H1 (cell line): ENCODE results near the gene VWF. TPM values are rescaled to one million over a fixed set of nuclear protein-coding genes. Genes with fewer than 3 reads are reported as not detected.
A peak's percentile ranks its signal among the peaks of the same experiment; 100 is the strongest.

Source experiments
- CTCF ChIA-PET: fragments of 300-600 bp; sonication (Branson Sonifier 250); formaldehyde crosslinking; loops from one replicate; lab custom pipeline; 2021; ENCODE audit not compliant: partially characterized antibody; lab: Charles Lee
- POLR2A ChIA-PET: fragments of 300-600 bp; sonication (Branson Sonifier 250); formaldehyde crosslinking; loops from one replicate; lab custom pipeline; 2021; ENCODE audit warnings: inconsistent platforms; ENCODE audit not compliant: partially characterized antibody; lab: Charles Lee
- DNase-seq, 2 experiments: peaks; one replicate each; pipeline versions ENCODE4 v3.0.0 to v3.0.0-alpha.2; 2010 to 2022; ENCODE audit warnings: low spot score in 2 of 2, low read depth in 1 of 2, mixed read lengths in 1 of 2
- FAIRE-seq: peaks from 2 replicates; lab custom pipeline; 2011; peaks lifted over from hg19 to GRCh38; lab: Jason Lieb, UNC
- H2AFZ ChIP-seq: 2 replicates; pipeline ENCODE4 v1.8.1; 2012; ENCODE audit warnings: low read length, inconsistent platforms
- H2AK5ac ChIP-seq: 2 replicates; pipeline ENCODE4 v1.6.1; 2013; ENCODE audit warnings: low read depth, low read length
- H2BK120ac ChIP-seq: replicated peaks from 2 replicates; pipeline ENCODE3; 2013; ENCODE audit warnings: low read depth, low read length, inconsistent platforms
- H2BK12ac ChIP-seq: 2 replicates; pipeline ENCODE4 v1.6.1; 2013; ENCODE audit warnings: low read depth, low read length
- H2BK15ac ChIP-seq: 2 replicates; pipeline ENCODE4 v1.6.1; 2013; ENCODE audit warnings: low read length
- H2BK20ac ChIP-seq: 2 replicates; pipeline ENCODE4 v1.6.1; 2013; ENCODE audit warnings: low read length
- H2BK5ac ChIP-seq: 2 replicates; pipeline ENCODE4 v1.6.1; 2013; ENCODE audit warnings: low read depth, low read length
- H3K14ac ChIP-seq: 2 replicates; pipeline ENCODE4 v1.6.1; 2013; ENCODE audit warnings: inconsistent platforms; ENCODE audit not compliant: insufficient read length
- H3K18ac ChIP-seq: 2 replicates; pipeline ENCODE4 v1.6.1; 2013; ENCODE audit warnings: low read length; ENCODE audit errors: extremely low read depth
- H3K23ac ChIP-seq: 2 replicates; pipeline ENCODE4 v1.6.1; 2013; ENCODE audit warnings: inconsistent platforms; ENCODE audit not compliant: insufficient read length
- H3K23me2 ChIP-seq: 2 replicates; pipeline ENCODE4 v1.6.1; 2013; ENCODE audit warnings: low read depth, low read length
- H3K27ac ChIP-seq: 2 replicates; pipeline ENCODE4 v1.6.1; 2011; ENCODE audit warnings: low read depth, low read length, inconsistent platforms
- H3K27me3 ChIP-seq, 4 experiments: replicated peaks in 1 of 4; 1 replicate in 1 of 4; 2 replicates in 3 of 4; pipeline versions ENCODE4 v1.6.1 to v1.8.1; 2011 to 2013; ENCODE audit warnings: low read length in 3 of 4, mild to moderate bottlenecking in 3 of 4, inconsistent platforms in 2 of 4, mixed read lengths in 2 of 4, moderate library complexity in 1 of 4; ENCODE audit not compliant: control insufficient read depth in 3 of 4, insufficient read depth in 3 of 4; ENCODE audit errors: extremely low read depth in 1 of 4
- H3K36me3 ChIP-seq, 4 experiments: 2 replicates each; pipeline versions ENCODE4 v1.6.1 to v1.8.1; 2011 to 2013; ENCODE audit warnings: mild to moderate bottlenecking in 4 of 4, low read length in 3 of 4, moderate library complexity in 2 of 4, control low read depth in 1 of 4, inconsistent platforms in 1 of 4; ENCODE audit not compliant: insufficient read depth in 4 of 4, control insufficient read depth in 2 of 4
- H3K4ac ChIP-seq: replicated peaks from 2 replicates; pipeline ENCODE3; 2013; ENCODE audit warnings: low read length, low read depth, mixed read lengths, inconsistent platforms; ENCODE audit not compliant: insufficient read length
- H3K4me1 ChIP-seq, 4 experiments: replicated peaks in 1 of 4; 1 replicate in 1 of 4; 2 replicates in 3 of 4; pipeline versions ENCODE4 v1.6.1 to v1.8.1; 2011 to 2013; ENCODE audit warnings: low read length in 3 of 4, inconsistent platforms in 2 of 4, mixed read lengths in 1 of 4; ENCODE audit not compliant: insufficient read depth in 4 of 4, control insufficient read depth in 3 of 4
- H3K4me2 ChIP-seq, 2 experiments: 2 replicates each; pipeline versions ENCODE4 v1.6.1 to v1.8.1; 2011 to 2013; ENCODE audit warnings: low read depth in 2 of 2, low read length in 2 of 2, control low read depth in 1 of 2, inconsistent platforms in 1 of 2, mild to moderate bottlenecking in 1 of 2; ENCODE audit not compliant: insufficient read depth in 1 of 2
- H3K4me3 ChIP-seq, 4 experiments: fragments of 200-600, 300-600 bp in 1 of 4; sonication (generic), shearing (Covaris generic), sonication (Bioruptor Twin) in 1 of 4; 2 replicates each; pipeline versions ENCODE4 v1.5.1 to v1.8.1; 2011 to 2016; ENCODE audit warnings: low read length in 4 of 4, low read depth in 3 of 4, control low read depth in 2 of 4, inconsistent platforms in 2 of 4, mild to moderate bottlenecking in 2 of 4, mixed read lengths in 1 of 4, moderate library complexity in 1 of 4; ENCODE audit not compliant: insufficient read depth in 2 of 4; ENCODE audit errors: extremely low read depth in 1 of 4
- H3K56ac ChIP-seq: replicated peaks from 2 replicates; pipeline ENCODE3; 2013; ENCODE audit warnings: low read depth, mild to moderate bottlenecking, mixed read lengths, low read length, inconsistent platforms; ENCODE audit not compliant: insufficient read length
- H3K79me1 ChIP-seq: 2 replicates; pipeline ENCODE4 v1.6.1; 2013; ENCODE audit warnings: low read depth, low read length, control low read depth
- H3K79me2 ChIP-seq, 2 experiments: 2 replicates each; pipeline versions ENCODE4 v1.6.1 to v1.8.1; 2012 to 2013; ENCODE audit warnings: low read length in 2 of 2, mild to moderate bottlenecking in 2 of 2, inconsistent platforms in 1 of 2; ENCODE audit not compliant: insufficient read depth in 2 of 2, control insufficient read depth in 1 of 2
- H3K9ac ChIP-seq, 4 experiments: replicated peaks in 1 of 4; 1 replicate in 1 of 4; 2 replicates in 3 of 4; pipeline versions ENCODE4 v1.6.1 to v1.8.1; 2011 to 2013; ENCODE audit warnings: low read depth in 3 of 4, low read length in 3 of 4, control low read depth in 2 of 4, mild to moderate bottlenecking in 2 of 4, moderate library complexity in 2 of 4, inconsistent platforms in 1 of 4; ENCODE audit errors: extremely low read depth in 1 of 4
- H3K9me3 ChIP-seq, 2 experiments: 2 replicates each; pipeline versions ENCODE4 v1.6.1 to v1.8.1; 2012 to 2013; ENCODE audit warnings: mild to moderate bottlenecking in 2 of 2, moderate library complexity in 2 of 2, control low read depth in 1 of 2, inconsistent platforms in 1 of 2, low read depth in 1 of 2, low read length in 1 of 2, mixed read lengths in 1 of 2; ENCODE audit not compliant: insufficient read depth in 2 of 2
- H4K20me1 ChIP-seq, 2 experiments: replicated peaks in 1 of 2; 2 replicates each; pipeline versions ENCODE3 to v1.8.1; 2011 to 2013; ENCODE audit warnings: inconsistent platforms in 2 of 2, low read length in 2 of 2, mild to moderate bottlenecking in 1 of 2; ENCODE audit not compliant: insufficient read depth in 2 of 2, control insufficient read depth in 1 of 2
- H4K5ac ChIP-seq: 2 replicates; pipeline ENCODE4 v1.6.1; 2013; ENCODE audit warnings: low read length, low read depth, mixed read lengths, inconsistent platforms; ENCODE audit not compliant: insufficient read length
- H4K8ac ChIP-seq: 2 replicates; pipeline ENCODE4 v1.8.0; 2013; ENCODE audit warnings: mild to moderate bottlenecking, moderate library complexity, low read length, inconsistent platforms; ENCODE audit not compliant: insufficient read depth; ENCODE audit errors: extremely low read depth
- H4K91ac ChIP-seq: replicated peaks from 2 replicates; pipeline ENCODE3; 2013; ENCODE audit warnings: low read length, mixed read lengths, inconsistent platforms; ENCODE audit not compliant: insufficient read length
- ASH2L ChIP-seq: fragments of 200-600, 300-600 bp; sonication (generic); IDR thresholded peaks from one replicate; pipeline ENCODE4 v1.7.1; 2017; ENCODE audit warnings: low read length
- BRCA1 ChIP-seq: IDR thresholded peaks from 2 replicates; pipeline ENCODE4 v1.6.1; 2012; ENCODE audit warnings: low read depth, low read length, improper control_type of control experiment
- CTBP2 ChIP-seq: IDR thresholded peaks from 2 replicates; pipeline ENCODE4 v1.7.0; 2011; ENCODE audit warnings: borderline replicate concordance, mild to moderate bottlenecking, moderate library complexity, mixed read lengths, low read length; ENCODE audit not compliant: insufficient read depth, insufficient read length
- FOSL1 ChIP-seq: IDR thresholded peaks from 2 replicates; pipeline ENCODE4 v1.6.1; 2011; ENCODE audit warnings: mild to moderate bottlenecking, low read depth, low read length, moderate library complexity; ENCODE audit not compliant: insufficient read depth
- KDM1A ChIP-seq: fragments of 200-600, 300-600 bp; sonication (generic); IDR thresholded peaks from 2 replicates; pipeline ENCODE4 v1.7.1; 2016; ENCODE audit warnings: mild to moderate bottlenecking, low read length, borderline replicate concordance
- KDM4A ChIP-seq: IDR thresholded peaks from one replicate; pipeline ENCODE4 v1.7.1; 2012; ENCODE audit warnings: low read depth, mild to moderate bottlenecking, moderate library complexity, low read length, inconsistent platforms; ENCODE audit not compliant: severe bottlenecking
- PHF8 ChIP-seq: fragments of 200-600 bp; sonication (generic); conservative IDR thresholded peaks from 2 replicates; pipeline ENCODE4 v1.7.1; 2012; ENCODE audit warnings: low read depth, mild to moderate bottlenecking, inconsistent platforms, low read length, moderate library complexity
- SAP30 ChIP-seq: fragments of 300-600 bp; sonication (generic); IDR thresholded peaks from 2 replicates; pipeline ENCODE4 v1.7.1; 2012; ENCODE audit warnings: low read length, moderate library complexity, mild to moderate bottlenecking, inconsistent platforms; ENCODE audit not compliant: insufficient read depth, insufficient replicate concordance
- TBP ChIP-seq: IDR thresholded peaks from 2 replicates; pipeline ENCODE4 v1.6.1; 2011; ENCODE audit warnings: low read depth, low read length, improper control_type of control experiment
- USF2 ChIP-seq: IDR thresholded peaks from 2 replicates; pipeline ENCODE4 v1.6.1; 2011; ENCODE audit warnings: low read length, improper control_type of control experiment
- ZNF274 ChIP-seq: IDR thresholded peaks from 2 replicates; pipeline ENCODE4 v1.7.0; 2012; ENCODE audit warnings: low read length, borderline replicate concordance; ENCODE audit errors: extremely low read depth
- WGBS, 2 experiments: shearing (Covaris generic) in 1 of 2; methylation state at CpG; one replicate each; pipeline versions ENCODE4 v1.1.6 to v1.1.7; 2013 to 2015; ENCODE audit warnings: low lambda C conversion rate in 2 of 2, mixed read lengths in 2 of 2, inconsistent platforms in 1 of 2, low coverage in 1 of 2, missing lambda C conversion rate in 1 of 2; ENCODE audit not compliant: insufficient replicate concordance in 2 of 2, insufficient coverage in 1 of 2, insufficient read length in 1 of 2; ENCODE audit errors: extremely low coverage in 1 of 2, missing lambda C conversion rate in 1 of 2; 5-methylcytosine and 5-hydroxymethylcytosine counted together
- polyA plus RNA-seq, 7 experiments: library from polyadenylated mRNA; depleted of rRNA in 3 of 7; stranded (reverse) in 5 of 7; unstranded in 2 of 7; fragments of >200 nt in 5 of 7; fragments of 200-250 nt in 2 of 7; gene quantifications; 1 replicate in 5 of 7; 2 replicates in 1 of 7; 4 replicates in 1 of 7; pipeline versions ENCODE4 v1.2.1 to v1.2.3, GENCODE V29; 2011 to 2013; ENCODE audit warnings: missing spikeins in 2 of 7, mixed read lengths in 2 of 7
- total RNA-seq: library from RNA; stranded (reverse); fragmentation: NEBNext Ultra II Directional; extraction: Animal tissue kit (Norgen Biotek cat#: 25700); gene quantifications from 2 replicates; pipeline ENCODE4 v1.2.1, GENCODE V29; 2021

Gene VWF
- total and polyA plus RNA-seq, 2 of the 8 experiments (the other 6 are each of a cell fraction or from before 2014, with no cell fraction given): 0.39 to 0.60 TPM

DNA sequence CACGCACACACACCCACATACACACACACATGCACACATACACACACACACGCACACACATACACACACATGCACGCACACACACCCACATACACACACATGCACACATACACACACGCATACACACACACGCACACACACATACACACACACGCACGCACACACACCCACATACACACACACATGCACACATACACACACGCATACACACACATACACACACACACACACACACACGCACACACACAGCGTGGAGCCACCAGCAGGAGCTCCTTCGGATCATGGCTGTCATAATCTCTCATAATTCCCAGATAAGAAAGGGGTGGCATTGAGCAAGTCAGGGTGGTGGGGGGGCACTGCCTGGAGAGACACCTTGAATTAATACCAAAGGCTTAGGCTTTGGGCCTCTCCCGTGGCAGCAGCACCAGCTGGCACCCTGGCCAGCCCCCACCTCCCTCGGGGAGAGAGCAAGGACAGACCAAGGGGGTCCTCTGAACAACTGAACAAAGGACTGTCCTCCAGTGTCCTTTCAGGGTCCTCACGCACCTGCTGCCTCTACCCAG is 201.3 kb downstream of the VWF start:
- Histone ChIP-seq H3K23ac (no peak overlapping the region), H3K23me2 (peaks cover 4% of the 10 kb centered on the region; the same call in 1 of the 2 replicates), H3K79me2 (no peaks in the 10 kb centered on the region), H3K56ac (peak overlapping the region; percentile 71), H3K4me3 (no peak overlapping the region), H3K4ac (no peak overlapping the region), H3K27me3 (no peaks in the 10 kb centered on the region), H2BK20ac (no peak overlapping the region), H4K91ac (no peak overlapping the region), H2AK5ac (no peak overlapping the region), H3K9me3 (no peaks in the 10 kb centered on the region), H3K4me1 (no peaks in the 10 kb centered on the region), H3K4me2 (no peak overlapping the region), H2BK120ac (no peak overlapping the region), H2BK5ac (peak overlapping the region; percentile 3; the same call in 1 of the 2 replicates), H2AFZ (no peak overlapping the region), H3K36me3 (no peaks in the 10 kb centered on the region), H3K18ac (no peak overlapping the region), H2BK12ac (no peak overlapping the region), H3K79me1 (no peaks in the 10 kb centered on the region), H3K9ac (no peak overlapping the region), H4K8ac (no peak overlapping the region), H3K27ac (no peak overlapping the region), H3K14ac (no peak overlapping the region), H4K20me1 (no peaks in the 10 kb centered on the region), H4K5ac (no peak overlapping the region), H2BK15ac (no peak overlapping the region)
- ChIA-PET CTCF (interaction anchor here (1.0 to 1.6 kb wide), 3 partner anchors 9 to 115 kb away, joined by 3 to 6 read pairs (median 4); no protein-coding TSS in a partner anchor), POLR2A (interaction anchor here (1.3 kb wide), 1 partner anchor 22 kb away, joined by 4 read pairs; the partner anchor contains the start of gene ANO2)
- FAIRE-seq (peak; percentile 36), DNase-seq (no peak)
- no peak for TF ChIP-seq ASH2L
- no peak for TF ChIP-seq KDM4A
- no peak for TF ChIP-seq PHF8
- no peak for TF ChIP-seq ZNF274
- no peak for TF ChIP-seq USF2
- TF ChIP-seq BRCA1: no peak
- TF ChIP-seq FOSL1: no peak
- TF ChIP-seq TBP: no peak
- TF ChIP-seq CTBP2: no peak
- no peak for TF ChIP-seq KDM1A
- TF ChIP-seq SAP30: no peak
- 67% methylated on average over 13 of the region's 14 CpGs; no CpG with 5 or more reads in 1 of the 2 experiments for WGBS, 2 experiments
